NCI-H1694 (cell line): Measurements from ENCODE around the gene SMIM34.
"Not testable (repeated sequence)": the region's sequence is repeated elsewhere in the genome, so short reads cannot be mapped to it uniquely, and the experiment has no call there.

Experiments
- DNase-seq: peaks from one replicate; lab custom pipeline; 2025; lab: John Stamatoyannopoulos, UW

Gene SMIM34

DNA sequence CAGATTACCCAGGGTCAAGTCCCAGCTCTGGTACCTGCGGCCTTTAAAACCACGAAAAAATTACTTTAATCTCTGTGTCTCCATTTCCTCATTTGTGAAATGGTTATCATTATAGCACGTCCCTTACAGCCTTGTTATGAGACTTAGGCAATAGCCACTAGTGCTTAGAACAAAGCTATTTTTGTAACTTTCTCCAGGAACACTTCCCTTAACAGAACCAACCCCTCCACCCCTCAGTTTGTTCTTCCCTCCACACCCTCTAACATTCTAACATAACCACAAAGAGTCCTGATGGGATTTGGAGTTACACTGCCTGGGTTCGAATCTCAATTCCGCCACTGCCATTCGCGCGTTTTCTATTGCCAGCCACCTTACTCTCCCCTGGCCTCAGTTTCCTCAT is 49.3 kb downstream of the SMIM34 start:
- not testable (repeated sequence) for DNase-seq

DNA sequence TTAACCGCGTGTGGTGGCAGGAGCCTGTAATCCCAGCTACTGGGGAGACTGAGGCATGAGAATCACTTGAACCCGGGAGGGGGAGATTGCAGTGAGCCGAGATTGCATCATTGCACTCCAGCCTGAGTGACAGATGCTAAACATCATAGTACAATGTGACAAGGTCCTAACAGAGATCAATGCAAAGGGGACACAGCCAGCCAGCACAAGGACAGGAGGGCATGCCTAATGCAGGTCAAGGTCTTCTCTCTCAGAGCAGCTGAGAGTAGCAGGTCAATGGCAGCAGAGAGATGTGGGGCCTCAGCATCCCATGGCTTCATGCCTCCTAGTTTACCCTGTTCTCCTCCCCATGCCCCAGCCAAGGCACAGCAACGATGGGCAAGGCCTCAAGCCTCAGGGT is 51.4 kb downstream of the SMIM34 start:
- DNase-seq = no peak

DNA sequence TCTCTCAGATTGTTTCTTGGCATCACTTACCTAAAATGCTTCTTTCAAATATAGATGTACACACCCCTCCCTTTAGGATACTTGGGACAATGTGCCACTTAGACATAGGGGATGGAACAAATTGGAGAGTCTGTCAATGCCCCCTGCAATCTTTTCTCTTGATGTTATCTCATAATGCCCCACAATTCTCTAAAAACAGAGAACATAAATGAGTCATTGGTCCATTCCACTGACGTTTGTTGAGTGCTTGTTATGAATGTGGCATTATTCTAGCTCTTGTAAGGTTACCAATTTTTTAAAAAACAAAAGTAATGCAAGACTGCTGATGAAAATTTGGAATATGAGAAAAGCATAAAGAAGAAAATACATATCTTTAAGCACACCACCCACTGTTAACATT is 54.0 kb downstream of the SMIM34 start:
- no peak for DNase-seq
